IgD-negative memory B cell (primary cell): ENCODE data around the gene CABP2. TPM values are rescaled to one million over a fixed set of nuclear protein-coding genes. Genes with fewer than 3 reads are reported as not detected.

Experiments used
- polyA plus RNA-seq: library from polyadenylated mRNA; unstranded; fragments of 300-500 nt; fragmentation: Illumina TruSeq; gene quantifications from one replicate; pipeline ENCODE4 v1.2.3, GENCODE V29; 2021

CABP2 gene
- polyA plus RNA-seq, 1 donor from 2014 or later, result not detected

Other genes with a start within 250 kb of the CABP2 start
- gene ANKRD13D, start 234.1 kb downstream of the CABP2 start, polyA plus RNA-seq, result 17.3 TPM
- gene SSH3, start 219.9 kb downstream of the CABP2 start, polyA plus RNA-seq, result 5.5 TPM
- 384 TPM for gene POLD4, start 169.9 kb downstream of the CABP2 start, polyA plus RNA-seq
- gene CLCF1, start 149.8 kb downstream of the CABP2 start, polyA plus RNA-seq, result 5.1 TPM
- gene RAD9A, start 131.5 kb downstream of the CABP2 start, polyA plus RNA-seq, result 12.0 TPM
- 546 TPM for gene PPP1CA, start 121.6 kb downstream of the CABP2 start, polyA plus RNA-seq
- 341 TPM for gene TBC1D10C, start 119.4 kb downstream of the CABP2 start, polyA plus RNA-seq
- gene CARNS1, start 107.8 kb downstream of the CABP2 start, polyA plus RNA-seq, result 2.4 TPM
- 65.1 TPM for gene RPS6KB2, start 95.0 kb downstream of the CABP2 start, polyA plus RNA-seq
- 1,093 TPM for gene PTPRCAP, start 85.8 kb downstream of the CABP2 start, polyA plus RNA-seq
- gene CORO1B, start 80.0 kb downstream of the CABP2 start, polyA plus RNA-seq, result 19.9 TPM
- gene GPR152, start 70.7 kb downstream of the CABP2 start, polyA plus RNA-seq, result 1.8 TPM
- gene CABP4, start 68.1 kb downstream of the CABP2 start, polyA plus RNA-seq, result 3.9 TPM
- gene TMEM134, start 54.2 kb downstream of the CABP2 start, polyA plus RNA-seq, result 272 TPM
- gene AIP, start 40.4 kb downstream of the CABP2 start, polyA plus RNA-seq, result 158 TPM
- gene PITPNM1, start 18.1 kb downstream of the CABP2 start, polyA plus RNA-seq, result 40.6 TPM
- 133 TPM for gene CDK2AP2, start 15.3 kb downstream of the CABP2 start, polyA plus RNA-seq
- 214 TPM for gene GSTP1, start 60.4 kb upstream of the CABP2 start, polyA plus RNA-seq
- 121 TPM for gene NDUFV1, start 83.5 kb upstream of the CABP2 start, polyA plus RNA-seq
- gene NUDT8, start 106.5 kb upstream of the CABP2 start, polyA plus RNA-seq, result 2.9 TPM
- not detected for gene TBX10, start 116.3 kb upstream of the CABP2 start, polyA plus RNA-seq
- 0.63 TPM for gene ACY3, start 127.3 kb upstream of the CABP2 start, polyA plus RNA-seq
- not detected for gene ALDH3B2, start 151.2 kb upstream of the CABP2 start, polyA plus RNA-seq